Measurements from ENCODE around the gene IFNL3. TPM values are rescaled to one million over a fixed set of nuclear protein-coding genes. Genes with fewer than 3 reads are reported as not detected.
A peak's percentile ranks its signal among the peaks of the same experiment; 100 is the strongest.

The IFNL3 gene
- polyA plus RNA-seq, 3 donors = not detected

GRCh38 chr19:39262496-39262895 is 17.7 kb upstream of the IFNL3 start:
- Histone ChIP-seq H3K79me2 (ENCODE audit: insufficient read depth, low read length) (no peaks in the 10 kb centered on the region), H3K36me3 (replicated peaks in 1 of 2; ENCODE audit: control insufficient read depth in 1 of 2, insufficient read depth in 2 of 2, low read length in 2 of 2) (no peaks in the 10 kb centered on the region), H4K20me1 (ENCODE audit: insufficient read depth, low read length) (no peaks in the 10 kb centered on the region), H3K4me1 (ENCODE audit: control insufficient read depth in 1 of 2, insufficient read depth in 2 of 2, low read length in 2 of 2) (no peaks in the 10 kb centered on the region), H3K9me3 (replicated peaks in 1 of 2; ENCODE audit: control insufficient read depth in 1 of 2, insufficient read depth in 1 of 2, low read length in 2 of 2) (no peaks in the 10 kb centered on the region), H2AFZ (ENCODE audit: insufficient read depth, low read depth, low read length, poor library complexity, severe bottlenecking) (no peak overlapping the region), H3K27me3 (ENCODE audit: control insufficient read depth in 2 of 2, insufficient read depth in 2 of 2, low read length in 2 of 2) (peaks cover 25 to 41% of the 10 kb centered on the region in 2 donors), H3K4me2 (replicated peaks; ENCODE audit: extremely low read depth, low read length, poor library complexity, severe bottlenecking) (no peak overlapping the region), H3K27ac (ENCODE audit: low read depth in 1 of 2, low read length in 2 of 2) (no peak overlapping the region), H3K4me3 (replicated peaks in 1 of 3; ENCODE audit: low read depth in 2 of 3, low read length in 3 of 3) (no peak overlapping the region), H3K9ac (ENCODE audit: insufficient read depth, low read length, poor library complexity, severe bottlenecking) (no peak overlapping the region)
- no peaks in the 10 kb centered on the region for H3K36me3 Mint-ChIP-seq
- intact Hi-C loops (cut with micrococcal nuclease) = no loop called here
- peak overlapping the region in 1 of 7 donors; percentile 33 for H3K27ac Mint-ChIP-seq
- peaks cover 0 to 7% (median 0%) of the 10 kb centered on the region in 7 donors for H3K9me3 Mint-ChIP-seq
- H3K27me3 Mint-ChIP-seq (ENCODE audit: low read depth in 3 of 3) = peaks cover 41 to 49% (median 43%) of the 10 kb centered on the region in 3 donors
- no peaks in the 10 kb centered on the region for H3K4me1 Mint-ChIP-seq
- peak overlapping the region in 1 of 2 donors; percentile 39 for H3K4me3 Mint-ChIP-seq
- WGBS (ENCODE audit: insufficient coverage) = no CpG with 5 or more reads among the region's 4 CpGs
- TF ChIP-seq, protein P1, sequence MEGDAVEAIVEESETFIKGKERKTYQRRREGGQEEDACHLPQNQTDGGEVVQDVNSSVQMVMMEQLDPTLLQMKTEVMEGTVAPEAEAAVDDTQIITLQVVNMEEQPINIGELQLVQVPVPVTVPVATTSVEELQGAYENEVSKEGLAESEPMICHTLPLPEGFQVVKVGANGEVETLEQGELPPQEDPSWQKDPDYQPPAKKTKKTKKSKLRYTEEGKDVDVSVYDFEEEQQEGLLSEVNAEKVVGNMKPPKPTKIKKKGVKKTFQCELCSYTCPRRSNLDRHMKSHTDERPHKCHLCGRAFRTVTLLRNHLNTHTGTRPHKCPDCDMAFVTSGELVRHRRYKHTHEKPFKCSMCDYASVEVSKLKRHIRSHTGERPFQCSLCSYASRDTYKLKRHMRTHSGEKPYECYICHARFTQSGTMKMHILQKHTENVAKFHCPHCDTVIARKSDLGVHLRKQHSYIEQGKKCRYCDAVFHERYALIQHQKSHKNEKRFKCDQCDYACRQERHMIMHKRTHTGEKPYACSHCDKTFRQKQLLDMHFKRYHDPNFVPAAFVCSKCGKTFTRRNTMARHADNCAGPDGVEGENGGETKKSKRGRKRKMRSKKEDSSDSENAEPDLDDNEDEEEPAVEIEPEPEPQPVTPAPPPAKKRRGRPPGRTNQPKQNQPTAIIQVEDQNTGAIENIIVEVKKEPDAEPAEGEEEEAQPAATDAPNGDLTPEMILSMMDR (IDR thresholded peaks at IDR 0.05) = no peak
- DNase-seq = no peak

GRCh38 chr19:39261704-39262103 is 16.9 kb upstream of the IFNL3 start:
- H3K27ac ChIP-seq (ENCODE audit: low read depth in 1 of 2, low read length in 2 of 2) = no peak overlapping the region
- TF ChIP-seq, protein P1 (IDR thresholded peaks at IDR 0.05) = no peak
- Mint-ChIP-seq H3K27me3 (ENCODE audit: low read depth in 3 of 3) (peaks cover 36 to 47% (median 39%) of the 10 kb centered on the region in 3 donors), H3K9me3 (peaks cover 0 to 8% (median 0%) of the 10 kb centered on the region in 7 donors), H3K4me3 (no peak overlapping the region), H3K27ac (no peak overlapping the region), H3K36me3 (no peaks in the 10 kb centered on the region), H3K4me1 (no peaks in the 10 kb centered on the region)
- no peak overlapping the region for H3K9ac ChIP-seq (ENCODE audit: insufficient read depth, low read length, poor library complexity, severe bottlenecking)
- H3K9me3 ChIP-seq (replicated peaks in 1 of 2; ENCODE audit: control insufficient read depth in 1 of 2, insufficient read depth in 1 of 2, low read length in 2 of 2) = no peaks in the 10 kb centered on the region
- no peaks in the 10 kb centered on the region for H3K36me3 ChIP-seq (replicated peaks in 1 of 2; ENCODE audit: control insufficient read depth in 1 of 2, insufficient read depth in 2 of 2, low read length in 2 of 2)
- intact Hi-C loops (cut with micrococcal nuclease) = no loop called here
- H3K4me1 ChIP-seq (ENCODE audit: control insufficient read depth in 1 of 2, insufficient read depth in 2 of 2, low read length in 2 of 2) = no peaks in the 10 kb centered on the region
- no peak overlapping the region for H3K4me3 ChIP-seq (replicated peaks in 1 of 3; ENCODE audit: low read depth in 2 of 3, low read length in 3 of 3)
- no peaks in the 10 kb centered on the region for H4K20me1 ChIP-seq (ENCODE audit: insufficient read depth, low read length)
- no peaks in the 10 kb centered on the region for H3K79me2 ChIP-seq (ENCODE audit: insufficient read depth, low read length)
- H3K27me3 ChIP-seq (ENCODE audit: control insufficient read depth in 2 of 2, insufficient read depth in 2 of 2, low read length in 2 of 2) = peaks cover 25 to 41% of the 10 kb centered on the region in 2 donors
- WGBS (ENCODE audit: insufficient coverage) = no CpG with 5 or more reads among the region's 3 CpGs
- no peak for DNase-seq
- no peak overlapping the region for H2AFZ ChIP-seq (ENCODE audit: insufficient read depth, low read depth, low read length, poor library complexity, severe bottlenecking)
- no peak overlapping the region for H3K4me2 ChIP-seq (replicated peaks; ENCODE audit: extremely low read depth, low read length, poor library complexity, severe bottlenecking)

Data from CD14-positive monocyte (primary cell).